Smooth muscle cell (in vitro differentiated cells): ENCODE data around the gene WDR5B. TPM values are rescaled to one million over a fixed set of nuclear protein-coding genes. Genes with fewer than 3 reads are reported as not detected.
"Not testable (repeated sequence)": the region's sequence is repeated elsewhere in the genome, so short reads cannot be mapped to it uniquely, and the experiment has no call there.

Experiments
- DNase-seq: peaks from one replicate; lab custom pipeline; 2025; ENCODE audit not compliant: unreplicated experiment; lab: John Stamatoyannopoulos, UW
- H2AFZ ChIP-seq: fragments of 200-600 bp; sonication (generic); 2 replicates; pipeline ENCODE4 v1.6.0; 2016; ENCODE audit warnings: antibody characterized with exemption, low read depth, mild to moderate bottlenecking
- H3F3A ChIP-seq: fragments of 200-600 bp; sonication (generic); 2 replicates; pipeline ENCODE4 v1.6.0; 2017; ENCODE audit warnings: antibody characterized with exemption, low read depth
- H3K27ac ChIP-seq: fragments of 200-600 bp; sonication (generic); 2 replicates; pipeline ENCODE4 v1.5.1; 2016; ENCODE audit warnings: low read depth, mild to moderate bottlenecking
- H3K27me3 ChIP-seq: fragments of 200-600 bp; sonication (generic); 2 replicates; pipeline ENCODE4 v1.6.1; 2016; ENCODE audit warnings: low read depth, mild to moderate bottlenecking
- H3K36me3 ChIP-seq: fragments of 200-600 bp; sonication (generic); 2 replicates; pipeline ENCODE4 v1.5.1; 2016; ENCODE audit warnings: low read depth
- H3K4me1 ChIP-seq: fragments of 200-600 bp; sonication (generic); 2 replicates; pipeline ENCODE4 v1.5.1; 2016; ENCODE audit warnings: low read depth
- H3K4me2 ChIP-seq: fragments of 200-600 bp; sonication (generic); 2 replicates; pipeline ENCODE4 v1.6.0; 2016; ENCODE audit warnings: mild to moderate bottlenecking
- H3K4me3 ChIP-seq: fragments of 200-600 bp; sonication (generic); 2 replicates; pipeline ENCODE4 v1.5.1; 2016; ENCODE audit warnings: mild to moderate bottlenecking
- H3K79me2 ChIP-seq: fragments of 200-600 bp; sonication (generic); 2 replicates; pipeline ENCODE4 v1.6.0; 2016; ENCODE audit warnings: low read depth, mild to moderate bottlenecking
- H3K9ac ChIP-seq: fragments of 200-600 bp; sonication (generic); 2 replicates; pipeline ENCODE4 v1.6.0; 2016; ENCODE audit warnings: low read depth
- H3K9me3 ChIP-seq: fragments of 200-600 bp; sonication (generic); replicated peaks from 2 replicates; pipeline ENCODE4 v1.5.1; 2016; ENCODE audit warnings: low read depth
- H4K20me1 ChIP-seq: fragments of 200-600 bp; sonication (generic); 2 replicates; pipeline ENCODE4 v1.6.0; 2016; ENCODE audit warnings: low read depth
- CTCF ChIP-seq: fragments of 200-600 bp; sonication (generic); IDR thresholded peaks from 2 replicates; pipeline ENCODE4 v1.5.1; 2017; ENCODE audit warnings: borderline replicate concordance, mild to moderate bottlenecking, antibody characterized with exemption; ENCODE audit not compliant: insufficient read depth, poor library complexity, severe bottlenecking
- WGBS: methylation state at CpG from one replicate; pipeline ENCODE4 v1.1.7; 2016; ENCODE audit warnings: low lambda C conversion rate; 5-methylcytosine and 5-hydroxymethylcytosine counted together
- polyA plus RNA-seq: library from polyadenylated mRNA; unstranded; fragments of >200 nt; fragmentation: Nextera tagmentation; extraction: Ambion mirVana; gene quantifications from 2 replicates; pipeline ENCODE4 v1.2.1, GENCODE V29; 2016
- total RNA-seq: library from RNA; depleted of rRNA; stranded (reverse); fragments of >200 nt; gene quantifications from 2 replicates; pipeline ENCODE4 v1.2.3, GENCODE V29; 2014

WDR5B gene
- total and polyA plus RNA-seq, 2 experiments from 2014 or later, result 1.6 to 5.2 TPM

GRCh38 chr3:122451371-122451770, 35.5 kb upstream of the WDR5B start:
- H2AFZ ChIP-seq, result no peak overlapping the region
- WGBS, result 98% methylated on average over 3 of the region's 3 CpGs
- H3K36me3 ChIP-seq, result peaks cover 50% of the 10 kb centered on the region
- H3K9me3 ChIP-seq, result no peaks in the 10 kb centered on the region
- H4K20me1 ChIP-seq, result peaks cover 10% of the 10 kb centered on the region
- TF ChIP-seq CTCF, result no peak
- H3K4me1 ChIP-seq, result no peaks in the 10 kb centered on the region
- no peaks in the 10 kb centered on the region for H3K27me3 ChIP-seq
- DNase-seq, result no peak
- H3K4me3 ChIP-seq, result no peak overlapping the region
- no peak overlapping the region for H3K9ac ChIP-seq
- H3F3A ChIP-seq, result no peaks in the 10 kb centered on the region
- H3K79me2 ChIP-seq, result peaks cover 26% of the 10 kb centered on the region
- no peak overlapping the region for H3K27ac ChIP-seq
- H3K4me2 ChIP-seq, result no peak overlapping the region

DNA sequence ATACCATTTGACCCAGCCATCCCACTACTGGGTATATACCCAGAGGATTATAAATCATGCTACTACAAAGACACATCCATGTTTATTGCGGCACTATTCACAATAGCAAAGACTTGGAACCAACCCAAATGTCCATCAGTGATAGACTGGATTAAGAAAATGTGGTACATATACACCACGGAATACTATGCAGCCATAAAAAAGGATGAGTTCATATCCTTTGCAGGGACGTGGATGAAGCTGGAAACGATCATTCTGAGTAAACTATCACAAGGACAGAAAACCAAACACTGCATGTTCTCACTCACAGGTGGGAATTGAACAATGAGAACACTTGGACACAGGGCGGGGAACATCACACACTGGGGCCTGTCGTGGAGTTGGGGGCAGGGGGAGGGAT, 32.4 kb upstream of the WDR5B start:
- not testable (repeated sequence) for DNase-seq, H4K20me1 ChIP-seq, H3K9ac ChIP-seq, H3K4me2 ChIP-seq, H3K27ac ChIP-seq, H3K4me3 ChIP-seq, H3F3A ChIP-seq, H2AFZ ChIP-seq, H3K9me3 ChIP-seq, H3K27me3 ChIP-seq, H3K4me1 ChIP-seq
- peaks cover 50% of the 10 kb centered on the region for H3K36me3 ChIP-seq
- WGBS, result 97% methylated on average over 6 of the region's 6 CpGs
- H3K79me2 ChIP-seq, result peaks cover 31% of the 10 kb centered on the region

DNA sequence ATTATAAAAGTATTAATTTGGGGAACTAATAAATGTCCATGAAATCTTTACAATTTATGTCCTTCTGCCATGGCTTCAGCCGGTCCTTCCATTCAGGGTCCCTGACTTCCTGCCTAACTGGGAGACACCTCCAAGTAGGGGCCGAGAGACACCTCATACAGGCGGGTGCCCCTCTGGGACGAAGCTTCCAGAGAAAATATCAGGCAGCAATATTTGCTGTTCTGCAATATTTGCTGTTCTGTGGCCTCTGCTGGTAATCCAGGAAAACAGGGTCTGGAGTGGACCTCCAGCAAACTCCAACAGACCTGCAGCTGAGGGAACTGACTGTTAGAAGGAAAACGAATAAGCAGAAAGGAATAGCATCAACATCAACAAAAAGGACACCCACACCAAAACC, 28.6 kb upstream of the WDR5B start:
- 95% methylated on average over 5 of the region's 5 CpGs for WGBS
- H3K27me3 ChIP-seq, H3K4me2 ChIP-seq, H3K9me3 ChIP-seq, H2AFZ ChIP-seq, DNase-seq, H3K4me1 ChIP-seq, H3K9ac ChIP-seq, H3F3A ChIP-seq, H3K4me3 ChIP-seq: not testable (repeated sequence)
- Histone ChIP-seq H3K36me3 (peaks cover 21% of the 10 kb centered on the region), H3K27ac (peak overlapping the region; percentile 26), H4K20me1 (peaks cover 12% of the 10 kb centered on the region), H3K79me2 (peaks cover 31% of the 10 kb centered on the region)

GRCh38 chr3:122443762-122444490, 28.1 kb upstream of the WDR5B start:
- Histone ChIP-seq H3K36me3 (peaks cover 20% of the 10 kb centered on the region), H3K27ac (peak overlapping the region; percentile 57), H4K20me1 (peaks cover 12% of the 10 kb centered on the region), H3K79me2 (peaks cover 28% of the 10 kb centered on the region)
- H3K4me3 ChIP-seq, H3K4me2 ChIP-seq, DNase-seq, H3K9ac ChIP-seq, H2AFZ ChIP-seq, H3F3A ChIP-seq, H3K4me1 ChIP-seq, H3K27me3 ChIP-seq, H3K9me3 ChIP-seq: not testable (repeated sequence)
- 64% methylated on average over 11 of the region's 11 CpGs for WGBS

- Histone ChIP-seq H3K4me3 (no peak overlapping the region), H3K4me2 (no peak overlapping the region), H3K27me3 (no peaks in the 10 kb centered on the region), H3K79me2 (peaks cover 22% of the 10 kb centered on the region), H4K20me1 (peaks cover 12% of the 10 kb centered on the region), H3K36me3 (peaks cover 17% of the 10 kb centered on the region), H3K9me3 (no peaks in the 10 kb centered on the region), H3K27ac (peak overlapping the region; percentile 57), H2AFZ (no peak overlapping the region), H3K4me1 (no peaks in the 10 kb centered on the region), H3K9ac (no peak overlapping the region), H3F3A (no peaks in the 10 kb centered on the region)
- WGBS, result 51% methylated on average over 10 of the region's 10 CpGs
- TF ChIP-seq CTCF, result no peak
- no peak for DNase-seq
Measured at GRCh38 chr3:122443090-122443489, 27.2 kb upstream of the WDR5B start.
